Measurements from ENCODE around the gene CYS1.
"Not testable (repeated sequence)": the region's sequence is repeated elsewhere in the genome, so short reads cannot be mapped to it uniquely, and the experiment has no call there.

The CYS1 gene

DNA sequence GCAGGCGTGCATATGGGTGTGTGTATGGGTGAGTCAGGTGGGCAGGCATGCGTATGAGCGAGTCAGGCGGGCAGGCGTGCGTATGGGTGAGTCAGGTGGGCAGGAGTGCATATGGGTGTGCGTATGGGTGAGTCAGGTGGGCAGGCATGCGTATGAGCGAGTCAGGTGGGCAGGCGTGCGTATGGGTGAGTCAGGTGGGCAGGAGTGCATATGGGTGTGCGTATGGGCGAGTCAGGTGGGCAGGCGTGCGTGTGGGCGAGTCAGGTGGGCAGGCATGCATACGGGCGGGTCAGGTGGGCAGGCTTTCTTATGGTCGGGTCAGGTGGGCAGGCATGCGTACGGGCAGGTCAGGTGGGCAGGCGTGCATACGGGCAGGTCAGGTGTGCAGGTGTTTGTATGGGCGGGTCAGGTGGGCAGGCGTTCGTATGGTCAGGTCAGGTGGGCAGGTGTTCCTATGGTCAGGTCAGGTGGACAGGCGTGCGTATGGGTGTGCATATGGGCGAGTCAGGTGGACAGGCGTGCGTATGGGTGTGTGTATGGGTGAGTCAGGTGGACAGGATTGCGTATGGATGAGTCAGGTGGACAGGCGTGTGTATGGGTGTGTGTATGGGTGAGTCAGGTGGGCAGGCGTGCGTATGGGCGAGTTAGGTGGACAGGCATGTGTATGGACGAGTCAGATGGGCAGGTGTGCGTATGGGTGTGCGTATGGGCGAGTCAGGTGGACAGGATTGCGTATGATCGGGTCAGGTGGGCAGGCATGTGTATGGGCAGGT lies 65.6 kb downstream of the CYS1 start:
- no peak for DNase-seq (ENCODE audit: low read depth in 2 of 3, low spot score in 2 of 3)

- not testable (repeated sequence) for DNase-seq (ENCODE audit: low read depth in 2 of 3, low spot score in 2 of 3)
These were observed 66.4 kb downstream of the CYS1 start for GRCh38 chr2:10013651-10014417.

- no peak for DNase-seq (ENCODE audit: low read depth in 2 of 3, low spot score in 2 of 3)
These were observed 67.2 kb downstream of the CYS1 start for GRCh38 chr2:10012963-10013461.

DNA sequence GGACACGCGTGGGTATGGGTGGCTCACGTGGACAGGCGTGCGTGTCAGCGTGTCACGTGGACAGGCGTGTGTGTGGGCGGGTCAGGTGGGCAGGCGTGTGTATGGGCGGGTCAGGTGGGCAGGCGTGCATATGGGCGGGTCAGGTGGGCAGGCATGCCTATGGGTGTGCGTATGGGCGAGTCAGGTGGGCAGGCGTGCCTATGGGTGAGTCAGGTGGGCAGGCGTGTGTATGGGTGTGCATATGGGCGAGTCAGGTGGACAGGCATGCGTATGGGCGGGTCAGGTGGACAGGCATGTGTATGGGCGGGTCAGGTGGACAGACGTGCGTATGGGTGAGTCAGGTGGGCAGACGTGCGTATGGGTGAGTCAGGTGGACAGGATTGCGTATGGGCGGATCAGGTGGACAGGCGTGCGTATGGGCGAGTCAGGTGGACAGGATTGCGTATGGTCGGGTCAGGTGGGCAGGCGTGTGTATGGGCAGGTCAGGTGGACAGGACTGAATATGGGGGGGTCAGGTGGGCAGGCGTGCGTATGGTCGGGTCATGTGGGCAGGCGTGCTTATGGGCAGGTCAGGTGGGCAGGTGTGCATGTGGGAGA lies 67.7 kb downstream of the CYS1 start:
- not testable (repeated sequence) for DNase-seq (ENCODE audit: low read depth in 2 of 3, low spot score in 2 of 3)

DNA sequence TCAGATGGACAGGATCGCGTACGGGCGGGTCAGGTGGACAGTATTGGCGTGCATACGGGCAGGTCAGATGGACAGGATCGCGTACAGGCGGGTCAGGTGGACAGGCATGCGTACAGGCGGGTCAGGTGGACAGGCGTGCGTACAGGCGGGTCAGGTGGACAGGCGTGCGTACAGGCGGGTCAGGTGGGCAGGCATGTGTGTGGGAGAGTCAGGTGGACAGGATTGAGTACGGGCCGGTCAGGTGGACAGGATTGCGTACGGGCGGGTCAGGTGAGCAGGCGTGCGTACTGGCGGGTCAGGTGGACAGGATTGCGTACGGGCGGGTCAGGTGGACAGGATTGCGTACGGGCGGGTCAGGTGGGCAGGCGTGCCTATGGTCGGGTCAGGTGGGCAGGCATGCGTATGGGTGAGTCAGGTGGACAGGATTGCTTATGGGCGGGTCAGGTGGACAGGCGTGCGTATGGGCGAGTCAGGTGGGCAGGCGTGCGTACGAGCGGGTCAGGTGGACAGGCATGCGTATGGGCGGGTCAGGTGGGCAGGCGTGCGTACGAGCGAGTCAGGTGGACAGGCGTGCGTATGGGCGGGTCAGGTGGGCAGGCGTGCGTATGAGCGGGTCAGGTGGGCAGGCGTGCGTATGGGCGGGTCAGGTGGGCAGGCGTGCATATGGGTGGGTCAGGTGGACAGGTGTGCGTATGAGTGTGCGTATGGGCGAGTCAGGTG lies 68.4 kb downstream of the CYS1 start:
- not testable (repeated sequence) for DNase-seq (ENCODE audit: low read depth in 2 of 3, low spot score in 2 of 3)

GRCh38 chr2:10010861-10011605 lies 69.2 kb downstream of the CYS1 start:
- DNase-seq (ENCODE audit: low read depth in 2 of 3, low spot score in 2 of 3) = not testable (repeated sequence)

GRCh38 chr2:10009811-10010781 lies 70.1 kb downstream of the CYS1 start:
- no peak for DNase-seq (ENCODE audit: low read depth in 2 of 3, low spot score in 2 of 3)

DNA sequence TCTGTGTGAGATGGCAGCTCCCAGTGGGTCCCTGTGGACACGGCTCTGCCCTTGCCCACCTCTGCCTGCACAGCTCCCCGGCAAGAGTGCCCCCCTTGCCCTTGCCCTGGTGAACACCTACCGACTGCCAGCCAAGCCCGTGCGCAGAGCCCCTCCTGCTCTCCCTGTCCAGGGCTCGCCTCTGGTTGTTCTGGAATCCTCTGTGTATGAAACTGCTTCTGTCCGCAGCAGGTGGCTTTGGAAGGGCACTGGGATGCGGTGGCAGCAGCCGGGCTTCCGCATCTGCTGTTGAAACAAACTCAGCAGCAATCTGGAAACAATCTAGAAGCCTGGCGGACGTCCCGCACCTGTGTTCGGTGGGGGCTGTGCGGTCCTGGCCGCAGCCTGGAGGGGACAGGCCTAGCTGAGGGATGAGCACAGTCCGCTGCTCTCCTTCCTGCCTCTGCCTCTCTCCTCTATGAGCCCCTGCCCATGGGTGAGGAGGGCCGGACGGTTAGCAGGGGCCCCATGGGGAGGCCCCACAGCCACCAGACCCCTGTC lies 70.9 kb downstream of the CYS1 start:
- no peak for DNase-seq (ENCODE audit: low read depth in 2 of 3, low spot score in 2 of 3)

- no peak for DNase-seq (ENCODE audit: low read depth in 2 of 3, low spot score in 2 of 3)
These were observed 71.4 kb downstream of the CYS1 start for GRCh38 chr2:10008809-10009176.

DNA sequence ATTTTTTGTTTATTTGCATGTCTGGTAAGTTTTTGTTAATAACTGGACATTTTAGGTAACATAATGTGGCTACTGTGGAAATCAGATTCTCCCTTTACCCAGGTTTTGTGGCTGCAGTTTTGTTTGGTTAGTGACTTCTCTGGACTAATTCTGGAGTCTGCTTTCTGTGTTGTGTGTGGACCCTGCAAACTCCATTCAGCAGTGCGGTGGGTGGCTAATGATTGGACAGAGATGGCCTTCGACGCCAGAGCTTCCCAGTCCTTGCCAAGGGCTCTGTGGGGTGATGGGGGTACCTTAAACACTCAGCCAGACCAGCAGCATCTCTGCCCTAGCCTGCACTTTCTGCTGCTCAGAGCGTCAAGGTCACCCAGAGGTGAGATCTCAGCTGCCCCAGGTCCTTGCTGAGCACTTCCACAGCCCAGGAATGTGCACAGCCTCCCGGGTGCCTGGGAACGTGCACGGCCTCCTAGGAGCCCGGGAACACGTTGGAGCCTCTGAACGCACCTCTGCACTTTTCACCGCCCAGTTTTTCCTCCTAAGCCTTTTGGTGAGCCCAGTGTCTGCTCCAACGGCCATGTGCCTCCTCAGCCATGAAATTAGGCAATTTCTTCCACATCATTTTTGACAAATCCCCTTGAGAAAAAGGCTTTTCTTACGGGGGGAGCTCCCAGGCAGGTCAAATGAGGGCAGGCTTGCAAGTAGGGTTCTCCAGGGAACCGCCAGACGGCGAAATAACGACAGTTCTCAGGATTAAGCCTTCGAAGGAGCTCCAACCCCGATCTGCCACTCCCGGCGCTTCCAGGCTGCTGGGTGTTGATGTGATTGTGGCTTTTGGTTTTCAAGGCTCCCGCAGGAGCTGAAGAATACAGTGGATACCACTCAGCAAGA lies 72.0 kb downstream of the CYS1 start:
- DNase-seq (ENCODE audit: low read depth in 2 of 3, low spot score in 2 of 3) = no peak

DNA sequence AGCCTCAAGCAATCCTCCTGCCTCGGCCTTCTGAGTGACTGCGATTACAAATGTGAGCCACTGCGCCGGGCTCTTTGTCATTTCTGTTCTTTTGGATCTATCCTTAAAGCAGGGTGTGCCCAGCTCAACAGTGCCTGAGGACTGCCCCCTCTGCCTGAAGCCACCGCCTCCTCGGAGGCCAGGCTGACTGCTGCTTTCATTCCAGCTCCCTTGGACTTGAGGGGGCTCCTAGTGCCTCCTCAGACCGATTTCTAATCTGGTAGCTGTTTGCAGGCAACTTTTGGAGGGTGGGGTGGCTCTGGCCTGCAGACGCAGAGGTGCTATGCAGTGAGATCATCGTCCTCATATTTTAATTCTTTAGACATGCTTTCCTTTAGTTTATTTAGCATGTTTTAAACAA lies 72.8 kb downstream of the CYS1 start:
- DNase-seq (ENCODE audit: low read depth in 2 of 3, low spot score in 2 of 3) = no peak
